ENCODE results near the gene KLRD1.
"Not testable (repeated sequence)": the region's sequence is repeated elsewhere in the genome, so short reads cannot be mapped to it uniquely, and the experiment has no call there.

The KLRD1 gene, protein sequence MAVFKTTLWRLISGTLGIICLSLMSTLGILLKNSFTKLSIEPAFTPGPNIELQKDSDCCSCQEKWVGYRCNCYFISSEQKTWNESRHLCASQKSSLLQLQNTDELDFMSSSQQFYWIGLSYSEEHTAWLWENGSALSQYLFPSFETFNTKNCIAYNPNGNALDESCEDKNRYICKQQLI

DNA sequence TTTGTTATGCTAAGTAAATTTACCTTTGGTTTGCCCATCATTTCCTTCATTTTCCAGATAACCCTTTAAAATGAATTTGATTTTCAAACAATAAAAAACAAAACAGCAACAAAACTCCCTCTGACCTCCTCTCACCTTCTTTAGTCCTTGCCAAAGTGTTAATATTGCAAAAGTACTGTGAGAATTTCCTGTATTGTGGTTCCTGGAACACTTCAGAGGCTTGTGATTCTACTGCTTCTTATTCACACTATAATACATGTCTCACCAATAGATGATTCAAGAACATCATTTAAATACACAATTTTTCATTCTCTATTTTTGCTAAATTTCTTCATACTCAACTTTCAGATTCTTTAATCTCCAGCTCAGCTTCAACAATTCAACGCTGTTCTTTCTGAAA lies at the start of gene KLRD1:
KLRD1 (plus strand) TSS at position 241 of the 400 bp plus-strand sequence. CDS start 208 bp downstream, outside the sequence.
- DNase-seq = no peak

DNA sequence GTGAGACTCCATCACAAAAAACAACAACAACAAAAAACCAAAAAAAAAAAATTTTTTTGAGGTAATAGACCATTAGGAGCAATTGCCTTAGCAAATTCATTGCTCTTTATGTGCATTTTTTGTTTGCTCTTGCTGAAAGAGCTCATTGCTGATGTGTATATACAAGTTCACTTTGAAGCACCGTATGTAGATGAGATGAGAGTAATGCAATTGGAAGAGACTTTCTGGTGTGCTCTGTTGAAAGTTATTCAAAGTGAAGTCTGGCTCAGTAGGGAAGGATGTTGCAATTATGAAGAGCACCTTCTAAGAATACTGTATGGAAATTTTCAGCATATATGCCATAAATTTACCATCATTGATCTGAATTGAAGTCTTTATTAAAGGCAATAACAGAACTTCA lies 46.7 kb upstream of the KLRD1 start:
- DNase-seq = no peak

DNA sequence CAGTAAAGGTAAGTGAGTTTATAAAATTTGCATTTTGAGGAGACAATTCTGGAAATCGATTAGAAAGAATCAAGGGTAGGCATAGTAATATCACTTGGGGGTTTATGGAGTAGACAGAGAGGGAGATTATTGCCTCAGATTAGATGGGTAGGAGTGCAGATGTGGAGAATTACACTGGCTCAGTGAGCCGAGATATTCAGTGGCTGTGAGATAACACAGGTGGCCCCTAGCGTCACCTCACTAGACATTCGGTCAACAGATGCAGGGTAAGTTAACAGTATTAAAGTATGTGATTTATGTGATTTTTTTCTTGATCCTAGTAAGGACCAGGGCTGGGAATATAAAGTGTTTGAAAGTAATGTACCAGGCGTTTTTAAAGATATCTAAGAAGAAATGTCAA lies 39.6 kb upstream of the KLRD1 start:
- no peak for DNase-seq

DNA sequence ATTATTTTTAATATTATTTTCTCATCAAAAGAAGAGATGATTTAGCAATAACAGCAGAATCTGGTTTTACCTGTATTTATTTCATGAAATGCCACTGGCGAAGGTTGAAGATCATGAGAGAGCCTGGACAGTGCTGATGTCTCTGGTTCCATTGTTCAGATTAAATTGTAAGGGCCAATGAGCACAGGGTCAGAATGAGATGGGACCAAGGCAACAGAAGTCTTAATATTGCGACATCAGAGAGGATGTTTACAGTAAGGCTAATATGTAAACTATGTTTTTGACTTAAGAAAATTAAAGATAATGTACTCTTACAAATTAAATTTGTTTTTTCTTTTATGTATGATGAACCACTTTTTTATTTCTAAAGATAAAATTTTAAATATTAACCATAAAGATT lies 35.2 kb upstream of the KLRD1 start:
- no peak for DNase-seq

DNA sequence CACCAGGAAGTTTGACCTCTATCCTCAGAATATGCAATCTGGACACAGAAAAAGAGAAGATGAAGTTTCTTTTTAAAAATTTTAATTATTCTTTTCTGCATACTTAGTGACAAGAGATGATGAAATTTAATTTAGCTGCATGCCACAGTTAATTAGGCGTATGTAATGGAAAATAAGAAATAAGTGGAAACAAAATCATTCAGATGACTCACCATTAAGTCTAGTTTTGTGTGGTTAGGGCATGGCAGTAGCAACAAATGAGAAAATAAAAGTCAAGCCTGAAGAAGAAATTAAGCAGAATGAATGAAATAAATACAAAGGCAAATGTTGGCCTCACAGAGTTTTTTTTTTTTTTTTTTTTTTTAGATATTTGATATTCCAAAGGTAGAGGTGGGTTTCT lies 30.9 kb upstream of the KLRD1 start:
- DNase-seq = no peak

DNA sequence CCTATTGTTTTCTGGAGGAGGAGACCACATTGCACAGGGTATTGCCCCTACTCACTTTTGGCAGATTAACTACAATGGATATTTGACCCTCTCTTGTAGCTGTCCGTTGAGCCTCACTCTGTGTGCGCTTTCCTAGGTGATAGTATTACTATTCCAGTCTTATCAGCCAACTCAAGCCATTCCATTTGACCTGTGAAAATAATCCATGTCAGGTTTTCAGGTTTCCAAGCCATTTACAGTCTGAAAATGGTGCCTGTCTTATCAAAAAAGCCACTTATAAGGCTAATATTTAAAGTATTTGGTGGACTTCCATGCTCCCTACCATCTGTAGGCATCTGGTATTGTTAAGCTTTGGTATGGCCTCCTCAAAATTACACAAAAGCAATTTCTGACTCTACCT lies 29.6 kb upstream of the KLRD1 start:
- no peak for DNase-seq

DNA sequence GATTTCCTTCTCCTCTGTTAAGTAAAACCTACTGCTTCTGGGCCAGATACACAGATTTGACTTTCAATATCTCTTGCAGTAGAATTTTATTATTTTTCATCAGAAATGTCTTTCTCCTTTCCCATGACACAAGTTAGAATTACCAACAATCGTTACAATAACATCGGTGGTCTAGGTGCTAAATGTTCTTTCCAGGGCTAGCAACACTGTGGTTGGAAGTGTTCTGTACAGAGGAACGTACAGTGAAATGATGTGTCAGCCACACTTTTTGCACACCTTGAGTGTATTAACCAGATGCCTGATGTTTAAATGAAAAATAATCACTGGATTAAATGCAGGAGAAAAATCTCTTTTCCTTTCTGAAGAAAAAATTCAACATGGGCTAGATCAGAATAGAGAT lies 27.7 kb upstream of the KLRD1 start:
- no peak for DNase-seq

DNA sequence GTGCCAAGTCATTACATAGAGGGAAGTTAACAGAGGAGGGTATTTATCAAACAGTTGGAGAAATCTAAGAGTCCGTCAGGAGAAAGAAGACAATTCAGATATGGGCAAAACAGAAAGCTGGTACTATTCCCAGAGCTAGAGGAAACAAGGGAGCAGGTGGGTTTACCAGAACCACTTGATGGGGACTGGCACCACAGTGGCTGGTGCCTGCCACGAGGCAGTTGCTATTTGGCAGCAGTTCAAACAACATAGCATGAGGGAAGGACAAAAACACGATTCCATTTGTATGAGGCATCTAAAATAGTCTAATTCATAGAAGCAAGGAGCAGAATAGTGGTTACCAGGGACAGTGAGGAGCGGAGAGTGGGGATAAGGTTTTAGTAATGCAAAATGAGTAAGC lies 24.6 kb upstream of the KLRD1 start:
- no peak for DNase-seq

DNA sequence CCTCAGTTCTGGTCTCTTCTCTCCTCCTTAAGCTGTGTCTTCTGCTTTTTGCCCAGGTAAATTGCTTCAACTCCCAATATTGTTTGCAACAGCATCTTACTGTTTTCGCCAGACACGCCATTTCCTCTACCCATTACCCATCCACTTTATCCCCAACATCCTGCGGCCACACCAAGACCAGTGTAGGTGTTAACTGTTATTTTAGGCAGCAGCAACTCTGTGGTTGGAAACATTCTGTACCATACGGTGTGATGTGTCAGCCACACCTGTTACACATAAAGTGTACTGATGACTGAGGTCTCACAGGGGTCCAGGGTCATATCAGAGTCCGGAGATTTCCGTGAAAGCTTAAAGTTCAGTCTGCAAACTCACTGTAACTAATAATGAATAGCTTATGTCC lies 21.8 kb upstream of the KLRD1 start:
- DNase-seq = no peak

DNA sequence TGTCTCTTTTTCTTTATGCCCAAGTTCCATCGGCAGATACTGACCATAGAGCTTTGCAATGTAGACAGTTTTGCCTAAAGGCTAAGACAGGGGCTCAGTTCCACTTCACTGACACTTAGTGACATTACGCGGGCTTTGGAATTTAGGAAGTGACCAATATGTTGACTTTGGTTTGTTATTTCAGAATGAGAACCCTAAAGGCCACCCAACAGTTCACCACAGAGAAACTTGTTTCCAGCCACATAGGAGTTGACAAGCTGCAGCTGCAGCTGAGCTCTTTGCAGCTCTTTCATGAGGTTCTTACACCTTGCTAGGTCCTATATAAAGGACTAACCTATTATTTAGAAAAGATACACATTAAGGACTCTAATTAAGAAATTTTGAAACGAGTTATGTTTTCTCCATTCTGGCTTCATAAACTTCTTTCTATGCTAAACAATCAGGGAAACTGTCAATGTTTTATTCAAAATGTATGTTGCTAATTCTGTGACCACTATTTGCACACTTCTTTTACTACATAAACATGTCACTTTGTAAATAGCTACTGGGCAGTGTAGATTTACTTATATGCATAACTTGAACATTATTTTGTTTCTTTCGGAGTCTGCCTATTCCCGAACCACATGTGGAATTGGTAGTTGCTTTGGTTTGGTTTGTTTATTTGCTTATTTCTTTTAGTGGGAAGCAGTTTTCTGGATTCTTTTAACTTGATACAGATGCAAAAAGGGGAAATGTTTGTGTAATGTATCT lies 18.5 kb upstream of the KLRD1 start:
- no peak for DNase-seq

DNA sequence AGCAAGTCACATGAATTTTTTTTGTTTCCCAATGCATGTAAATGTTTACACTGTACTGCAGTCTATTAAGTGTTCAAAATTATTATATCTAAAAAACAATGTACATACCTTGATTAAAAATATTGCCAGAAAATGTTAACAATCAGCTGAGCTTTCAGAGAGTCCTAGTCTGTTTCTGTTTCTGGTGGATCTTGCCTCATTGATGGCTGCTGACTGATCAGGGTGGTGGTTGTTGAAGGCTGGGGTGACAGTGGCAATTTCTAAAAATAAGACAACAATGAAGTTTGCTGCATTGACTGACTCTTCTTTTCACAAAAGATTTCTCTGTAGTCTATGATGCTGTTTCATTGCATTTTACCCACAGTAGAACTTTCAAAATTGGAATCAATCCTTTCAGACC lies 16.6 kb upstream of the KLRD1 start:
- no peak for DNase-seq

DNA sequence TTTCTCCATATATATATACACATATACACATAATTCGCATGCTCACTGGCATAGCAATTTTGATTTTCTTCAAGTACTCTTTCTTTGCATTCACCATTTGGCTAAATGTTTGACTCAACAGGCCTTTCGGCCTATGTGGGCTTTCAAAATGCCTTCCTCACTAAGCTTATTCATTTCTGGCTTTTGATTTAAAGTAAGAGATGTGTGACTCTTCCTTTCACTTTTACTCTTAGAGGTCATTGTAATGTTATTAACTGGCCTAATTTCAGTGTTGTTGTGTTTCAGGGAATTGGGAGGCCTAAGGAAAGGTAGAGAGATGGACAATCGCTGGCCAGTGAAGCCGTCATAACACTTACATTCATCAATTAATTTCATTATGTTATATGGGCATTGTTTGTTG lies 14.5 kb upstream of the KLRD1 start:
- no peak for DNase-seq

DNA sequence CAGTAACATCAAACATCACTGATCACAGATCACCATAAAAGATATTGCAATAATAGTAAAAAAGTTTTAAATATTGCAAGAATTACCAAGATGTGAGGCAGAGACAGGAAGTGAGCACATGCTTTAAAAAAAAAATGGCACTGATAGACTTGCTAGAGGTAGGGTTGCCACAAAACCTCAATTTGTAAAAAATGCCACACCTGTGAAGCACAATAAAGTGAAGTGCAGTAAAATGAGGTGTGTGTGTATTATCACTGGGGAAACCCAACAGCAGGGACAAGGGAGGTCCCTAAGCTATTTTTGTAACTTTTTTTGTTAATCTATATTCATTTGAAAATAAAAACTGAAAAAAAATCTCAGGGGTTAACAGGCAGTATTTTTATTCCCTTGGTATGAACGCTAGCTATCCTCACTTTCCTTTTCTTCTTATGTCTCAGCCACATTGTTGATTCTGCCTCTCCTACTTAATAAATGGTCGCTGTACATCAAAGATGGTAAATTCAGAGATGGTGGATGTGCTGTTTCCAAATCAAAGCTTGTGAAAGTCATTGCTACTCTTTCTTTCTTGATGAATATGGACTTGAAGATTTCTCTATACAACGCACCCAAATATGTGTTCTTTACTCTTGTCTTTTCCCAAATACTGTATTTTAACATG lies 14.0 kb upstream of the KLRD1 start:
- no peak for DNase-seq

DNA sequence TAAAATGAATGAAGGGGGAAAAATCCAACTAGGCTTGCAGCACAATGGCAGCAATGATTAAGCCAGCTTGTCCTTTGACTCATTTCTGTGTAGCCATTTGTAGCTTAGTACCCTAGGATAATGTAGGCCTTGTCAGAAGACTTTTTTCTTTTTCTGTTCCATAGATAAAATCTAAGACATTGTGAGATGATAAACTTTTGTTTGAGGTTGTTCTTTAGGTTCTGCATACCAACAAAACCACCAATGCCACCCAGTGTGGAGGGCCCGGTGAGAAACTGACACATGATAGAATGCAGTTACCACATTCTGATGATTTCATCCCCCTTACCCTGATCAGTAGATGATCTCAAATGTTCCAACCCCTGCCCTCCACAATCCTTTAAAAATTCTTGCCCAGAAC lies 6.6 kb upstream of the KLRD1 start:
- DNase-seq = no peak

DNA sequence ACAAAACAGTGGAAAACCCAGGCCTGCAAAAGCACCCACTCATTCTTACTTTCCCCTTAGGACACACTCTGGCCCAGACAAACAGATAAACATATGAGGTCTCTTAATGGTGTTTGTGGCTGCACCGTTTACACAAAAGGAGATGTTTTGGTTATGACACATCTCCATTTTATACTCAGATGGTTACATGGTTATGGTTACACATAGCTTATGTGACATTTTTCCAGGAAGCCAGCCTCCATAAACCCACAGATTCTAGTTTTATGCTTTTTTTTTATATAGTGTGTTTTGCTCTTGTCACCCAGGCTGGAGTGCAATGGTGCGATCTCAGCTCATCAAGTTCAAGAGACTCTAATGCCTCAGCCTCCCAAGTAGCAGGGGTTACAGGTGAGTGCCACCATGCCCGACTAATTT lies 3.5 kb upstream of the KLRD1 start:
- DNase-seq = no peak

DNA sequence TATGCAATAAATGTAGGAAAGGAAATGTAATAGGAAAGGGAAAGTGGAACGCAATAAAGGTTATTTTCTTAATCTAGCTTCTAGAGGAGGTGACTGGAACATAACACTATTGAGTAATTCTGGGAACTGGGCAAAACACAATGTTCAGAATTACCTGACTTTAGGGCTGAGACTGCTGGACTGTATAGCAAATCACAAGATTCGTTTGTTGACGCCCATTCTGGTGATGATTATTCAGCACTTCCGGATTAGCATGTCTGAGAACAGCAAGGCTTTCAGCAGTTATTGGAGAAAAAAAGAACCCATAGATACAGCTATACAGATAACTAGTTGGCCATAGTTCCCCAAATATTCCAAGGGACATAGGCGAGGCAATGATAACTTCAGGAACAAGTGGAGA lies 2.3 kb upstream of the KLRD1 start:
- DNase-seq = no peak

DNA sequence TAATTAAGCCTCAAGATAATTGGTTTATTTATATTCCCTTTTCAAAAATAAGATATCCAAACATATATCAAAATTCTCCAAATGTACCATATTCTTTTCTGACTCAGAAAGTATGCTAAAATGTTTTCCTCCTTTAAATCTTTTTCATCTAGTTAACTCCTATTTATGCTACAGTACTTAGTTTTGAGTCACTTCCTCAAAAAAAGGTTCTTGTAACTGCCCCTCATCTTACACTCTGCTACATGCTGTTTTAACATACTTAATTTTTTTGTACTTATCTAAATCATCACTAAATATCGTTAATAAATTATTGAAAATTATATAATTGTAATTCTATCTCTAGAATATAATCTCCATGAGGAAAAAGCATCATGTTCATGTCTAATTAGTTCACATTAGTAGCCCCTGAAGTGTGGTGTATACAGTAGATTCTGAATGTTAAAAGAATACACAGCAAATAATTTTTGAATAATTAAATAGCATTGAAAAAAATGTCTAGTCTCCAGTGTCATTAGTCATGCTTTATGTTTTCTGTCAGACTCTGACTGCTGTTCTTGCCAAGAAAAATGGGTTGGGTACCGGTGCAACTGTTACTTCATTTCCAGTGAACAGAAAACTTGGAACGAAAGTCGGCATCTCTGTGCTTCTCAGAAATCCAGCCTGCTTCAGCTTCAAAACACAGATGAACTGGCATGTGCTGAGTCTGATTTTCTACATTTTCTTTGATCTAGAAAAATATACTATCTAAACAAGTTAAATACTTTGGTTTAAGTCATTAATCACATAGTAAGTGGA lies 3.5 kb downstream of the KLRD1 start:
- no peak for DNase-seq

DNA sequence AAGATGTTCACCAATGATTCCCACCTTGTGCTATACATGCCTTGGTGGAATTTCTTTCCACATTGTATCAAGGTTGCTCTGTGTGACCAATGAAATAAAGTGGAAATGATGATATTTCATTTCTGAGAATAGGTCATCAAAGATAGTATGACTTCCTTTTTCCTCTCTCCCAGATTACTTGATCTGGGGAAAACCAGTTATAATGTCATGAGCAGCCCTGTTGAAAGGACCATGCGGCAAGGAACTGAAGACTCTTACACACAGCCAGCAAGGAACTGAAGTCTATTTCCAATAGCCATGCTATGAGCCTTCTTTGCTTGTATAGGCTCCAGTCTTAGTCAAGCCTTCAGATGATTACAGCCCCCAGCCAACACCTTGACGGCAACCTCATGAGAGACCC lies 11.7 kb downstream of the KLRD1 start:
- DNase-seq = no peak

DNA sequence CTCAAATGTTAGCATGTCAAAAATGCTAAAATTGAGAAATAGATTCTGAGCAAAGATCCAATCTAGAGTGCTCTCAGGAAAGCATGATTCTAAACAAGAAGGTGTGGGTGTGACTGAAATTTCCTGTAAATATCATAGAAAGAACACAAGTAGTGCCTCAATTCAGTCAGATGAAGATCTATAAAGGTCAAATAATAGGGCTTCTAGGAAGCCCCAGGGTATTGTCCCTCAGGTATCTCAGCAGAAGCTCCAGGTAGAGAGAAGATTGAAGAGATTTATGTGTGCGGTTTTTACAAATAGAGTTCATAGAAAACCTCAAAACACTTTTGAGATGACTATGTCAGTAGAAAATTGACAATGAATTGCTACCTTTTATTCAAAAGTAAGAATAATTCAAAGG lies 13.0 kb downstream of the KLRD1 start:
- no peak for DNase-seq

DNA sequence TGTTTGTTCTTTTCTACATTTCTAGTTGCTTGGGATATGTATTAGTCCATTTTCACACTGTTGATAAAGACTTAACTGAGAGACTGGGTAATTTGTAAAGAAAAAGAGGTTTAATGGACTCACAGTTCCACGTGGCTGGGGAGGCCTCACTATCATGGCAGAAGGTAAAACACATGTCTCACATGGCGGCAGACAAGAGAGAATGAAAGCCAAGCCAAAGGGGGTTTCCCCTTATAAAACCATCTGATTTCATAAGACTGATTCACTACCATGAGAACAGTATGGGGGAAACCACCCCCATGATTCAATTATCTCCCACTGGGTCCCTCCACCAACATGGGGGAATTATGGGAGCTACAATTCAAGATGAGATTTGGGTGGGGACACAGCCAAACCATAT lies 21.0 kb downstream of the KLRD1 start:
- not testable (repeated sequence) for DNase-seq

DNA sequence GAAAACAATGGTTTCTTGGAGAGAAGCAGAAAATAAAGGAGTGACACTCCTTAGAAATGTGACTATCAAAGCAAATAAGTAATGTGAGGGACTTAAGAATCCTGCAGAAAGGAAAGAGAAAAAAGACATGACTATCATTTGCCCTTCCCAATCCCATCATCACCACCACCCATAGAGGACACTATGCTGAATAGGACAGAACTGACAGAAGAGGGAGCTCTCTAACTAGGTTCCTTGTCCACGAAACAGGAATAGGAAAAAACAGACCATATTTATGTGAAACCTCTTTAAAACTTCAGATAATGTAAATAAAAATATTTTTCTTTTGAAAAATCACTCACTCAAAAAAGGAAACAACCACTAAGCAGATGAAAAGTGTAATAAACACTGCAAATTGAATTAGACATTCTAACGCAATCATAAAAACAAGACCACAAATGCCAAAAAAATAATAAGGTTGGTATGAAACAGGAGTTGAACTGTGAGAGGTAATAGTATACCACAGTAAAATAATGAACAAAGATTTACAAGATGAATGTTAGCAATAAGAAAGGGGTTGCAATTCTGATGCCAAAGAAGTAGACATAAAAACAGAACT lies 24.1 kb downstream of the KLRD1 start:
- DNase-seq = no peak

DNA sequence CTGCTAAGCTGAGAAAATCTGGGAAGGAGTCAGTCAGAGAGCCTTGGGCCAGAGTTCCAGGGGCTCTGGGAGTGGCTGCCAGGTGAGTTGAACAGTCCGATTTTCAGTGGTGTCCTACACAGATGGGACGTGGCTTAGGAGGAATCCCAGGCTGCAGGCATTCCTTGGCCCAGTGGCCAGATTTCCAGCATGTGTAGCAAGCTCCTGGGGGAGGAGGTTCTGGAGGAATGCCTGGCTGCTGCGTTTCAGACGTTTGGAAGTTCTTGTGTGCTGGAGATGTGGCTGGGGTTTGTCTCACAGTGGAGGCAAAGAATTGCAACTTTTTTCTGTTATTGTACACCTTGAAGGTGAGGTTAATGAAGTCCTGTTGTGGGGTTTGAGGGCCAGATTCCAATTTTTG lies 28.5 kb downstream of the KLRD1 start:
- DNase-seq = not testable (repeated sequence)

DNA sequence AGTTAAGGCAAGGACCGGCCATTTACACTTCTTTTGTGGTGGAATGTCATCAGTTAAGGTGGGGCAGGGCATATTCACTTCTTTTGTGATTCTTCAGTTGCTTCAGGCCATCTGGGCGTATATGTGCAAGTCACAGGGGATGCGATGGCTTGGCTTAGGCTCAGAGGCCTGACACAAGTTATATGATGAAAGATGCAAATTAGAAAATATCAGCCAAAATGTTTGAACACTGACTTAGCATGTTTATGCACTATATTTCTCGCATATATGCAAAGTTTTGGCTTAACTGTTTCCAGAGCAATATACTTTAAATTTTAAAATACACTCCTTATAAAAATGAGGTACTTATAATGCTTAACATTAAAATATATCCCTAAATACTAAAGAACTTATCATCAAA lies 30.8 kb downstream of the KLRD1 start:
- not testable (repeated sequence) for DNase-seq

Measured in GOT3 (cell line).